Skeletal muscle tissue (tissue), 4 donors: ENCODE data around the gene EFCAB10. TPM values are rescaled to one million over a fixed set of nuclear protein-coding genes. Genes with fewer than 3 reads are reported as not detected.

Source experiments
- H3K27ac ChIP-seq: one replicate; pipeline ENCODE4 v1.7.0; 2013; ENCODE audit warnings: mild to moderate bottlenecking, low read depth, low read length, inconsistent platforms
- H3K27me3 ChIP-seq, 3 donors: one replicate each; pipeline ENCODE4 v1.7.0; 2013; ENCODE audit warnings: low read length in 3 of 3; ENCODE audit not compliant: control insufficient read depth in 3 of 3, insufficient read depth in 3 of 3
- H3K36me3 ChIP-seq, 3 donors: one replicate each; pipeline ENCODE4 v1.7.0; 2013; ENCODE audit warnings: low read length in 3 of 3; ENCODE audit not compliant: control insufficient read depth in 3 of 3, insufficient read depth in 3 of 3
- H3K4me1 ChIP-seq, 3 donors: one replicate each; pipeline ENCODE4 v1.7.0; 2013; ENCODE audit warnings: low read length in 3 of 3, mild to moderate bottlenecking in 3 of 3; ENCODE audit not compliant: control insufficient read depth in 3 of 3, insufficient read depth in 3 of 3
- H3K4me3 ChIP-seq, 3 donors: one replicate each; pipeline ENCODE4 v1.7.0; 2013; ENCODE audit warnings: low read length in 3 of 3
- H3K9ac ChIP-seq, 3 donors: one replicate each; pipeline ENCODE4 v1.7.0; 2013; ENCODE audit warnings: low read length in 3 of 3, mild to moderate bottlenecking in 3 of 3, moderate library complexity in 2 of 3, low read depth in 1 of 3
- H3K9me3 ChIP-seq, 3 donors: one replicate each; pipeline ENCODE4 v1.7.0; 2013; ENCODE audit warnings: low read length in 3 of 3; ENCODE audit not compliant: control insufficient read depth in 3 of 3
- total RNA-seq: library from RNA; depleted of rRNA; stranded (reverse); fragments of >200 nt; gene quantifications from one replicate; pipeline ENCODE4 v1.2.3, GENCODE V29; 2014
- donor health status: Osteomylitis.

EFCAB10 gene
- total RNA-seq, 1 donor from 2014 or later = not detected

- no peaks in the 10 kb centered on the region for H3K9me3 ChIP-seq
- peaks cover 3 to 6% (median 5%) of the 10 kb centered on the region in 3 donors for H3K4me1 ChIP-seq
- H3K4me3 ChIP-seq = no peak overlapping the region
- no peak overlapping the region for H3K9ac ChIP-seq
- H3K27me3 ChIP-seq = peaks cover 4 to 11% (median 7%) of the 10 kb centered on the region in 3 donors
- no peak overlapping the region for H3K27ac ChIP-seq
- no peaks in the 10 kb centered on the region for H3K36me3 ChIP-seq
Measured at GRCh38 chr7:105583061-105583460, 1.8 kb upstream of the EFCAB10 start.

- H3K36me3 ChIP-seq = no peaks in the 10 kb centered on the region
- no peaks in the 10 kb centered on the region for H3K9me3 ChIP-seq
- no peak overlapping the region for H3K9ac ChIP-seq
- H3K4me3 ChIP-seq = no peak overlapping the region
- H3K27ac ChIP-seq = no peak overlapping the region
- peaks cover 3 to 6% (median 5%) of the 10 kb centered on the region in 3 donors for H3K4me1 ChIP-seq
- H3K27me3 ChIP-seq = peaks cover 4 to 11% (median 7%) of the 10 kb centered on the region in 3 donors
Measured at GRCh38 chr7:105580022-105580740, 1.1 kb downstream of the EFCAB10 start.

- H3K9ac ChIP-seq = no peak overlapping the region
- no peaks in the 10 kb centered on the region for H3K36me3 ChIP-seq
- H3K4me1 ChIP-seq = peaks cover 3 to 6% (median 5%) of the 10 kb centered on the region in 3 donors
- H3K9me3 ChIP-seq = no peaks in the 10 kb centered on the region
- no peak overlapping the region for H3K27ac ChIP-seq
- H3K27me3 ChIP-seq = peaks cover 4 to 11% (median 7%) of the 10 kb centered on the region in 3 donors
- H3K4me3 ChIP-seq = no peak overlapping the region
Measured at GRCh38 chr7:105578496-105578895, 2.8 kb downstream of the EFCAB10 start.

- no peak overlapping the region for H3K27ac ChIP-seq
- H3K27me3 ChIP-seq = peaks cover 4 to 7% (median 7%) of the 10 kb centered on the region in 3 donors
- no peaks in the 10 kb centered on the region for H3K9me3 ChIP-seq
- H3K4me3 ChIP-seq = no peak overlapping the region
- H3K36me3 ChIP-seq = no peaks in the 10 kb centered on the region
- peaks cover 3 to 6% (median 5%) of the 10 kb centered on the region in 3 donors for H3K4me1 ChIP-seq
- H3K9ac ChIP-seq = no peak overlapping the region
Measured at GRCh38 chr7:105577251-105577650, 4.0 kb downstream of the EFCAB10 start.

GRCh38 chr7:105571891-105572290 lies 9.4 kb downstream of the EFCAB10 start:
- H3K9me3 ChIP-seq = no peaks in the 10 kb centered on the region
- H3K27ac ChIP-seq = no peak overlapping the region
- H3K9ac ChIP-seq = no peak overlapping the region
- H3K27me3 ChIP-seq = no peaks in the 10 kb centered on the region
- H3K4me1 ChIP-seq = no peaks in the 10 kb centered on the region
- peaks cover 6 to 15% (median 7%) of the 10 kb centered on the region in 3 donors for H3K36me3 ChIP-seq
- no peak overlapping the region for H3K4me3 ChIP-seq

- H3K36me3 ChIP-seq = peaks cover 16 to 39% (median 25%) of the 10 kb centered on the region in 3 donors
- no peak overlapping the region for H3K27ac ChIP-seq
- H3K4me3 ChIP-seq = no peak overlapping the region
- H3K4me1 ChIP-seq = no peaks in the 10 kb centered on the region
- no peak overlapping the region for H3K9ac ChIP-seq
- no peaks in the 10 kb centered on the region for H3K27me3 ChIP-seq
- no peaks in the 10 kb centered on the region for H3K9me3 ChIP-seq
Measured at GRCh38 chr7:105567821-105568220, 13.5 kb downstream of the EFCAB10 start.

GRCh38 chr7:105567024-105567423 lies 14.3 kb downstream of the EFCAB10 start:
- Histone ChIP-seq H3K4me3 (no peak overlapping the region), H3K4me1 (no peaks in the 10 kb centered on the region), H3K9me3 (no peaks in the 10 kb centered on the region), H3K27me3 (no peaks in the 10 kb centered on the region), H3K27ac (no peak overlapping the region), H3K36me3 (peaks cover 16 to 39% (median 28%) of the 10 kb centered on the region in 3 donors), H3K9ac (no peak overlapping the region)

- Histone ChIP-seq H3K4me1 (no peaks in the 10 kb centered on the region), H3K4me3 (no peak overlapping the region), H3K27ac (no peak overlapping the region), H3K27me3 (no peaks in the 10 kb centered on the region), H3K9ac (no peak overlapping the region), H3K9me3 (no peaks in the 10 kb centered on the region), H3K36me3 (peaks cover 17 to 39% (median 33%) of the 10 kb centered on the region in 3 donors)
Measured at GRCh38 chr7:105565190-105565589, 16.1 kb downstream of the EFCAB10 start.

GRCh38 chr7:105559926-105560325 lies 21.4 kb downstream of the EFCAB10 start:
- H3K4me3 ChIP-seq = no peak overlapping the region
- H3K9ac ChIP-seq = no peak overlapping the region
- H3K4me1 ChIP-seq = no peaks in the 10 kb centered on the region
- H3K9me3 ChIP-seq = no peaks in the 10 kb centered on the region
- H3K27me3 ChIP-seq = no peaks in the 10 kb centered on the region
- peaks cover 28 to 39% (median 34%) of the 10 kb centered on the region in 3 donors for H3K36me3 ChIP-seq
- no peak overlapping the region for H3K27ac ChIP-seq

- Histone ChIP-seq H3K4me3 (no peak overlapping the region), H3K27ac (no peak overlapping the region), H3K4me1 (peaks cover under 1 to 3% (median 3%) of the 10 kb centered on the region in 3 donors), H3K9ac (no peak overlapping the region), H3K27me3 (no peaks in the 10 kb centered on the region), H3K36me3 (peaks cover 11 to 35% (median 32%) of the 10 kb centered on the region in 3 donors), H3K9me3 (no peaks in the 10 kb centered on the region)
Measured at GRCh38 chr7:105538339-105538738, 43.0 kb downstream of the EFCAB10 start.
